HG03571 (cell line): ENCODE measurements around the gene COL12A1.

Source experiments
- ATAC-seq: cut with Tn5 transposase; IDR thresholded peaks from one replicate; pipeline ENCODE4 v1.9.1; 2021; ENCODE audit not compliant: unreplicated experiment

The COL12A1 gene

GRCh38 chr6:75205776-75206575, at the start of gene COL12A1:
Gene COL12A1 (minus strand): TSS chr6:75206053. CDS start chr6:75202792, 3,261 bp downstream.
- ATAC-seq: no peak

- ATAC-seq: no peak
Observed at GRCh38 chr6:75250552-75250951, 44.7 kb upstream of the COL12A1 start.

GRCh38 chr6:75249837-75250236, 44.0 kb upstream of the COL12A1 start:
- no peak for ATAC-seq

GRCh38 chr6:75246386-75246785, 40.5 kb upstream of the COL12A1 start:
- no peak for ATAC-seq

GRCh38 chr6:75244063-75244584, 38.3 kb upstream of the COL12A1 start:
- ATAC-seq: no peak

GRCh38 chr6:75243333-75244062, 37.6 kb upstream of the COL12A1 start, which contains the start of gene COX7A2:
Gene COX7A2 (minus strand): TSS chr6:75243801. CDS start chr6:75243734, 67 bp downstream.
- peak; percentile 96 for ATAC-seq

GRCh38 chr6:75236630-75237029, 30.8 kb upstream of the COL12A1 start:
- no peak for ATAC-seq

GRCh38 chr6:75235271-75235670, 29.4 kb upstream of the COL12A1 start:
- ATAC-seq: no peak

- ATAC-seq: no peak
Observed at GRCh38 chr6:75234126-75234865, 28.4 kb upstream of the COL12A1 start.

- no peak for ATAC-seq
Observed at GRCh38 chr6:75233092-75233615, 27.3 kb upstream of the COL12A1 start.

- no peak for ATAC-seq
Observed at GRCh38 chr6:75230484-75231325, 24.9 kb upstream of the COL12A1 start.

GRCh38 chr6:75224303-75224926, 18.6 kb upstream of the COL12A1 start:
- no peak for ATAC-seq

GRCh38 chr6:75223428-75223827, 17.6 kb upstream of the COL12A1 start:
- no peak for ATAC-seq

- ATAC-seq: no peak
Observed at GRCh38 chr6:75222261-75222660, 16.4 kb upstream of the COL12A1 start.

- no peak for ATAC-seq
Observed at GRCh38 chr6:75221116-75221515, 15.3 kb upstream of the COL12A1 start.

GRCh38 chr6:75220357-75220756, 14.5 kb upstream of the COL12A1 start:
- no peak for ATAC-seq

- ATAC-seq: no peak
Observed at GRCh38 chr6:75219263-75219662, 13.4 kb upstream of the COL12A1 start.

- ATAC-seq: no peak
Observed at GRCh38 chr6:75217193-75217592, 11.3 kb upstream of the COL12A1 start.

- no peak for ATAC-seq
Observed at GRCh38 chr6:75215291-75215690, 9.4 kb upstream of the COL12A1 start.

GRCh38 chr6:75213732-75214131, 7.9 kb upstream of the COL12A1 start:
- ATAC-seq: no peak
